Gastrocnemius medialis (tissue), 4 donors: ENCODE measurements around the gene EFHD1. TPM values are rescaled to one million over a fixed set of nuclear protein-coding genes. Genes with fewer than 3 reads are reported as not detected.
A peak's percentile ranks its signal among the peaks of the same experiment; 100 is the strongest.
"Not testable (repeated sequence)": the region's sequence is repeated elsewhere in the genome, so short reads cannot be mapped to it uniquely, and the experiment has no call there.

Experiments used
- ATAC-seq, 2 donors: fragments of 150-250 bp; one replicate each; pipeline ENCODE4 v1.9.1; 2016
- DNase-seq, 2 donors: peaks; one replicate each; pipeline ENCODE4 v3.0.0-alpha.2; 2019
- H3K27ac ChIP-seq, 4 donors: fragments of 200-600 bp; sonication (generic); 1 replicate in 1 of 4; 2 replicates in 3 of 4; pipeline ENCODE4 v1.5.1; 2016 to 2018; ENCODE audit warnings: mild to moderate bottlenecking in 2 of 4, moderate library complexity in 1 of 4
- H3K27me3 ChIP-seq, 3 donors: fragments of 200-600 bp; sonication (generic) in 2 of 3; 1 replicate in 1 of 3; 2 replicates in 2 of 3; pipeline versions ENCODE4 v1.5.1 to v1.6.0; 2016 to 2019; ENCODE audit warnings: mild to moderate bottlenecking in 1 of 3, moderate library complexity in 1 of 3
- H3K36me3 ChIP-seq, 2 donors: fragments of 200-600 bp; sonication (generic) in 1 of 2; one replicate each; pipeline ENCODE4 v1.5.1; 2017 to 2018
- H3K4me1 ChIP-seq, 2 donors: fragments of 200-600 bp; sonication (generic) in 1 of 2; one replicate each; pipeline ENCODE4 v1.5.1; 2016 to 2017; ENCODE audit warnings: mild to moderate bottlenecking in 2 of 2
- H3K4me3 ChIP-seq, 4 donors: fragments of 200-600 bp; sonication (generic) in 3 of 4; 1 replicate in 1 of 4; 2 replicates in 3 of 4; pipeline ENCODE4 v1.5.1; 2016 to 2019; ENCODE audit warnings: mild to moderate bottlenecking in 2 of 4
- H3K9me3 ChIP-seq, 3 donors: fragments of 200-600 bp; sonication (generic) in 2 of 3; 1 replicate in 1 of 3; 2 replicates in 2 of 3; pipeline ENCODE4 v1.5.1; 2016 to 2019
- CTCF ChIP-seq, 5 experiments: fragments of 450-650 bp in 3 of 5; fragments of 200-600 bp in 2 of 5; sonication (generic) in 2 of 5; IDR thresholded peaks in 4 of 5; conservative IDR thresholded peaks in 1 of 5; 1 replicate in 4 of 5; 2 replicates in 1 of 5; pipeline ENCODE4 v1.5.1; 2016 to 2019; ENCODE audit warnings: antibody characterized with exemption in 5 of 5, mild to moderate bottlenecking in 3 of 5, moderate library complexity in 3 of 5
- POLR2A ChIP-seq, 2 donors: fragments of 450-650 bp; IDR thresholded peaks; one replicate each; pipeline ENCODE4 v1.6.1; 2017; ENCODE audit warnings: antibody characterized with exemption in 2 of 2, mild to moderate bottlenecking in 2 of 2, moderate library complexity in 2 of 2
- in situ Hi-C, 4 donors: fragments of 200-750 bp; cut with MboI; loops; one replicate each; pipeline versions ENCODE4 v1.15.0 to v1.8.0; 2017; ENCODE audit warnings: low sequenced_read_pairs in 4 of 4
- intact Hi-C: fragments of 100-400 bp; cut with DNase I; formaldehyde crosslinking; loops from one replicate; pipeline ENCODE4 v1.15.1; 2023; ENCODE audit warnings: low total_unique reads
- total RNA-seq, 4 donors: library from RNA; depleted of rRNA; stranded (reverse); fragments of >200 nt; gene quantifications; one replicate each; pipeline versions ENCODE4 v1.1.0 to v1.2.3, GENCODE V29; 2016

Gene EFHD1
- total RNA-seq, 4 donors from 2014 or later, result 13.4 to 29.0 (median 13.9) TPM

DNA sequence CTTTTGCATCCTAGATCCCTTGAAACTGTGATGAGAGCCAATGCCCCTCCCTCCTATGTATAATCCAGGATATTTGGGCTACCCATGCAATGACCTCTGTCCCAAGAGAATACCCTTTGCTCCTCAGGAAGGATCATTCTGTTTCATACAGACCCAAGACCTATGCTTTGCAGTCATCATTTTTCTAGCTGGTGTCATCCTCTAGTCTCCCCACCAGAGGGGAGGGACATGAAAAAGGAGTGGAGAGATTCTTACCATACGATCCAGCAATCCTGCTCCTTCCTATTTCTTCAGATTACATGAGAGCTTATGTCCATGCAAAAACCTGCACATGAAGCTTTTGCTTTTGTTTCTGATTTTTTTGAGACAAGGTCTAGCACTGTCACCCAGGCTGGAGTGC is 50.0 kb downstream of the EFHD1 start:
- H3K4me1 ChIP-seq, result no peaks in the 10 kb centered on the region
- no peak for TF ChIP-seq CTCF (IDR thresholded peaks at IDR 0.05 in 4 of 5, conservative IDR thresholded peaks at IDR 0.05 in 1 of 5)
- no peak for TF ChIP-seq POLR2A (IDR thresholded peaks at IDR 0.05)
- ATAC-seq, result no peak
- H3K36me3 ChIP-seq, result no peaks in the 10 kb centered on the region
- no peaks in the 10 kb centered on the region for H3K27me3 ChIP-seq
- intact Hi-C loops, result no loop called here
- in situ Hi-C loops, result no loop called here
- no peak for DNase-seq
- H3K27ac ChIP-seq, result no peak overlapping the region
- H3K9me3 ChIP-seq, result no peaks in the 10 kb centered on the region
- no peak overlapping the region for H3K4me3 ChIP-seq

DNA sequence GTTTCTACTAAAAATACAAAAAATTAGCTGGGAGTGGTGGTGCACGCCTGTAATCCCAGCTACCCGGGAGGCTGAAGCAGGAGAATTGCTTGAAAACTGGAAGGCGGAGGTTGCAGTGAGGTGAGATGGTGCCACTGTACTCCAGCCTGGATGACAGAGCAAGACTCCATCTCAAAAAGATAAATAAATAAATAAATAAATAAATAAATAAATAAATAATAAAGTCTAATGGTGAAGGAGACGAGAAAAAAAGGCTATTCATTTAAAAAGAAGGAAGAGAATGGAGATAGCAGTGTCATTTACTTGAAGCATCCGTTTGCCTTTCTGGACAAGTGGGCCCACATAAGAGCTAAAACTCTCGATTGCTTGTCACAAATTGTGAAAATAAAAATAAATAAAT is 52.0 kb downstream of the EFHD1 start:
- DNase-seq, H3K9me3 ChIP-seq, in situ Hi-C loops, H3K36me3 ChIP-seq, H3K4me1 ChIP-seq, H3K27ac ChIP-seq, H3K4me3 ChIP-seq, intact Hi-C loops, H3K27me3 ChIP-seq, ATAC-seq: not testable (repeated sequence)

DNA sequence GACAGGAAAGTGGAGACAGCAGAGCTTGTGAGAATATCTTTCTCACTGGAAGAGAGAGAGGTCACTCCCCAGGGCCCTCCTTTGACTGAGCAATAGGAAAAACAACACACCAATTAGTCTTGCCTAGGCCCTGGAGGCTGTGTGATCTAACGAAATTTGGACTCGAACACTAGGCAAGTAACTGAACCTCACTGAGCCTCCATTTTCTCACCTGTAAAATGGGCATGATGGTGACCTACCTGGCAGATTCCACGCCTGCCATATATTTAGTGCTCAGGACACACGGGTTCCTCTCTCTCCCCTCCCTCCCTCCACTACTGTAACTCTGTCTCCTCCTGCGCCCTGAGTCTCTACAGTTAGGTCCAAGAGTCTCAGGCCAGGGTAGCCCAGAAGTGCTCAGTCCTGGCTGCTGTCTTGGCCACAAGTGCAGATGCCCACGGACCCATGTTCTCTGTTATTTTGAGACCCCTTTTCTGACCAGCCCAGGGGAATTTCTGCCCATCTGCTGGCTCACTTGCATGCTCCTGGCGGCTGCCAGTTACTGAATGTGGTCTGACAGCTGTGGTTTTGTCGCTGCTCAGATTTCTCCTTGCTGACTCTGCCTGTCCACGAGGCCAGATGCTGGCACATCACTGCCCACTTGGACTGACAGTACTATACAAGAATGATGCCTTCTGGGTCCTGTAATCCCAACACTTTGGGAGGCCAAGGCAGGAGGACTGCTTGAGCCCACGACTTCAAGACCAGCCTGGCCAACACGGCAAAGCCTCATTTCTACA is 54.2 kb downstream of the EFHD1 start:
- peak overlapping the region in 1 of 4 donors; percentile 66 for H3K27ac ChIP-seq
- H3K27me3 ChIP-seq, result no peaks in the 10 kb centered on the region
- peaks cover 0 to 8% of the 10 kb centered on the region in 2 donors for H3K4me1 ChIP-seq
- no peak overlapping the region for H3K4me3 ChIP-seq
- TF ChIP-seq CTCF (IDR thresholded peaks at IDR 0.05 in 4 of 5, conservative IDR thresholded peaks at IDR 0.05 in 1 of 5), result no peak
- no peak for TF ChIP-seq POLR2A (IDR thresholded peaks at IDR 0.05)
- ATAC-seq (peak; percentile 84 to 89), DNase-seq (peak; percentile 39 to 61)
- in situ Hi-C loops, result no loop called here
- H3K36me3 ChIP-seq, result no peaks in the 10 kb centered on the region
- H3K9me3 ChIP-seq, result no peaks in the 10 kb centered on the region
- intact Hi-C loops, result no loop called here

DNA sequence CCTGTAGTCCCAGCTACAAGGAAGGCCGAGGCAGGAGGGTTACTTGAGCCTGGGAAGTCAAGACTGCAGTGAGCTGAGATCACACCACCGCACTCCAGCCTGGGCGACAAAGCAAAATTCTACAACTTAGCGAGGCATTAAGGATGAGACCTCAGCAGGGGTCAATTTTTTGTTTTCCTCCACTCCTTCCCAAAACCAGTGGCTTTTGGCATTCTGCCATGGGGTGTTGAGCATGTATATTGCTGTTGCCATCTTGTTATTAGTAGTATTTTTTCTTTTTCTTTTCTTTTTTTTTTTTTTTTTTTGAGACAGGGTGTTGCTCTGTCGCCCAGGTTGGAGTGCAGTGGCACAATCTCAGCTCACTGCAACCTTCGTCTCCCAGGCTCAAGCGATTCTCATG is 54.8 kb downstream of the EFHD1 start:
- Histone ChIP-seq H3K4me3 (no peak overlapping the region), H3K36me3 (no peaks in the 10 kb centered on the region), H3K9me3 (no peaks in the 10 kb centered on the region), H3K4me1 (peaks cover 0 to 8% of the 10 kb centered on the region in 2 donors), H3K27ac (peak overlapping the region in 1 of 4 donors; percentile 66), H3K27me3 (no peaks in the 10 kb centered on the region)
- TF ChIP-seq POLR2A (IDR thresholded peaks at IDR 0.05) (no peak), CTCF (IDR thresholded peaks at IDR 0.05 in 4 of 5, conservative IDR thresholded peaks at IDR 0.05 in 1 of 5) (no peak)
- intact Hi-C loops (no loop called here), in situ Hi-C loops (no loop called here)
- DNase-seq (no peak), ATAC-seq (peak in 1 of 2 donors; percentile 18)

DNA sequence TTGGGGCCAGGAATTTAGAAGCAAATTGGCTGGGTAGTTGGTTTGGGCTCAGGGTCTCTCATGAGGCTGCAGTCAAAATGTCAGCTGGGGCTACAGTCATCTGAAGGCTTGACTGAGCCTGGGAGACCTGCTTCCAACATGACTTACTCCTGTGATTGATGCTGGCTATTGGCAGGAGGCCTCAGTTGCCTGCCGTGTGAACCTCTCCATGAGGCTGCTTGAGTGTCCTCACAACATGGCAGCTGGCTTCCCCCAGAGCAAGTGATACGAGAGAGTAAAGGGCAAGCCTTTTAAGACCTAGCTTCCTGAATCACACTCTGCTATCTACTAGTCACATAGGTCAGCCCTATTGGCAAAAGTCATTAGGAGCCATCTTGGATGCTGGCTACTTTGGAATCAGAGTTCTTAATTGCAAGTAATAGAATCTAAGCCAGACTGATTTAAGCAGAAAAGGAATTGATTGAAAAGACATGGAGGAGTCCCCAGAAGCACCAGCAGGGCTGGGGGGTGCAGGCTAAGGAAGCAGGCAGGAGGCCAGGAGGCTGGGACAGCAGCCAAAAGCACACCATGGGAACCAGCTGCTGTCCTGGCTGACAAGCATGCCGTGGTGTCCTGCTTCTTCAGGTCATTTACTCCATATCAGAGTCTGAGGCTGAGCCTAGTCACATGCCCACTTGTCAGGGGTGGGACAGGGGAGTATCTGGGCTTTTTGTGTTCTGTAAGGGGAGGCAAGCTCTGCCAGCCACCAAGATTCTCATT is 55.9 kb downstream of the EFHD1 start:
- H3K27me3 ChIP-seq, result no peaks in the 10 kb centered on the region
- DNase-seq (no peak), ATAC-seq (peak in 1 of 2 donors; percentile 19)
- TF ChIP-seq POLR2A (IDR thresholded peaks at IDR 0.05), result no peak
- TF ChIP-seq CTCF (IDR thresholded peaks at IDR 0.05 in 4 of 5, conservative IDR thresholded peaks at IDR 0.05 in 1 of 5), result no peak
- no peaks in the 10 kb centered on the region for H3K36me3 ChIP-seq
- H3K4me1 ChIP-seq, result peaks cover 0 to 8% of the 10 kb centered on the region in 2 donors
- in situ Hi-C loops (no loop called here), intact Hi-C loops (no loop called here)
- no peaks in the 10 kb centered on the region for H3K9me3 ChIP-seq
- H3K27ac ChIP-seq, result no peak overlapping the region
- no peak overlapping the region for H3K4me3 ChIP-seq

GRCh38 chr2:232691117-232691516 is 57.7 kb downstream of the EFHD1 start:
- DNase-seq, ATAC-seq, H3K36me3 ChIP-seq, H3K27ac ChIP-seq, intact Hi-C loops, H3K27me3 ChIP-seq, in situ Hi-C loops, H3K4me1 ChIP-seq, H3K9me3 ChIP-seq, H3K4me3 ChIP-seq: not testable (repeated sequence)
